ENCODE results near the gene SNED1. TPM values are rescaled to one million over a fixed set of nuclear protein-coding genes. Genes with fewer than 3 reads are reported as not detected.
A peak's percentile ranks its signal among the peaks of the same experiment; 100 is the strongest.

The SNED1 gene
- total RNA-seq, 2 donors from 2014 or later = 0.66 to 4.5 TPM

GRCh38 chr2:240983361-240983995 is 14.9 kb upstream of the SNED1 start:
- H3K9me3 ChIP-seq (ENCODE audit: control insufficient read depth, low read length) = no peaks in the 10 kb centered on the region
- H3K4me1 Mint-ChIP-seq = no peaks in the 10 kb centered on the region
- no peaks in the 10 kb centered on the region for H3K36me3 Mint-ChIP-seq (ENCODE audit: low read depth)
- no peak overlapping the region for H3K27ac Mint-ChIP-seq
- TF ChIP-seq CTCF (conservative IDR thresholded peaks at IDR 0.05) = peak; percentile 90
- no peaks in the 10 kb centered on the region for H3K4me1 ChIP-seq (ENCODE audit: control insufficient read depth, insufficient read depth, low read length)
- H3K9me3 Mint-ChIP-seq = no peaks in the 10 kb centered on the region
- H3K4me3 Mint-ChIP-seq = no peak overlapping the region
- H3K36me3 ChIP-seq (ENCODE audit: control insufficient read depth, insufficient read depth, low read length) = no peaks in the 10 kb centered on the region
- DNase-seq = peak; percentile 93
- no peak overlapping the region for H3K27ac ChIP-seq (ENCODE audit: low read depth, low read length)
- WGBS, 2 experiments (ENCODE audit: insufficient coverage in 1 of 2, insufficient read length in 1 of 2) = 13 to 19% methylated on average over 27 to 45 of the region's 45 CpGs
- H3K4me3 ChIP-seq (ENCODE audit: low read length) = no peak overlapping the region
- peaks cover 20% of the 10 kb centered on the region for H3K27me3 Mint-ChIP-seq (ENCODE audit: insufficient read depth)
- H3K9ac ChIP-seq (ENCODE audit: extremely low read depth, low read length, poor library complexity, severe bottlenecking) = no peak overlapping the region
- H3K27me3 ChIP-seq (ENCODE audit: control insufficient read depth, insufficient read depth, low read length, poor library complexity, severe bottlenecking) = peaks cover 27% of the 10 kb centered on the region

GRCh38 chr2:240983996-240984498 is 14.4 kb upstream of the SNED1 start:
- TF ChIP-seq CTCF (conservative IDR thresholded peaks at IDR 0.05) = no peak
- Histone ChIP-seq H3K9ac (ENCODE audit: extremely low read depth, low read length, poor library complexity, severe bottlenecking) (no peak overlapping the region), H3K4me1 (ENCODE audit: control insufficient read depth, insufficient read depth, low read length) (no peaks in the 10 kb centered on the region), H3K9me3 (ENCODE audit: control insufficient read depth, low read length) (no peaks in the 10 kb centered on the region), H3K4me3 (ENCODE audit: low read length) (no peak overlapping the region), H3K27me3 (ENCODE audit: control insufficient read depth, insufficient read depth, low read length, poor library complexity, severe bottlenecking) (peaks cover 27% of the 10 kb centered on the region), H3K27ac (ENCODE audit: low read depth, low read length) (no peak overlapping the region), H3K36me3 (ENCODE audit: control insufficient read depth, insufficient read depth, low read length) (no peaks in the 10 kb centered on the region)
- Mint-ChIP-seq H3K4me1 (no peaks in the 10 kb centered on the region), H3K9me3 (no peaks in the 10 kb centered on the region), H3K4me3 (no peak overlapping the region), H3K36me3 (ENCODE audit: low read depth) (no peaks in the 10 kb centered on the region), H3K27ac (no peak overlapping the region), H3K27me3 (ENCODE audit: insufficient read depth) (peaks cover 20% of the 10 kb centered on the region)
- 87 to 89% methylated on average over 6 to 18 of the region's 18 CpGs for WGBS, 2 experiments (ENCODE audit: insufficient coverage in 1 of 2, insufficient read length in 1 of 2)
- DNase-seq = no peak

GRCh38 chr2:240985881-240986786 is 12.3 kb upstream of the SNED1 start:
- H3K27ac Mint-ChIP-seq = no peak overlapping the region
- no peaks in the 10 kb centered on the region for H3K9me3 Mint-ChIP-seq
- peaks cover 18% of the 10 kb centered on the region for H3K27me3 Mint-ChIP-seq (ENCODE audit: insufficient read depth)
- no peak for DNase-seq
- Histone ChIP-seq H3K9ac (ENCODE audit: extremely low read depth, low read length, poor library complexity, severe bottlenecking) (no peak overlapping the region), H3K9me3 (ENCODE audit: control insufficient read depth, low read length) (no peaks in the 10 kb centered on the region), H3K36me3 (ENCODE audit: control insufficient read depth, insufficient read depth, low read length) (no peaks in the 10 kb centered on the region), H3K27ac (ENCODE audit: low read depth, low read length) (no peak overlapping the region), H3K4me3 (ENCODE audit: low read length) (no peak overlapping the region), H3K27me3 (ENCODE audit: control insufficient read depth, insufficient read depth, low read length, poor library complexity, severe bottlenecking) (peaks cover 26% of the 10 kb centered on the region), H3K4me1 (ENCODE audit: control insufficient read depth, insufficient read depth, low read length) (no peaks in the 10 kb centered on the region)
- no peak for TF ChIP-seq CTCF (conservative IDR thresholded peaks at IDR 0.05)
- H3K4me3 Mint-ChIP-seq = no peak overlapping the region
- 79 to 86% methylated on average over 7 to 20 of the region's 20 CpGs for WGBS, 2 experiments (ENCODE audit: insufficient coverage in 1 of 2, insufficient read length in 1 of 2)
- no peaks in the 10 kb centered on the region for H3K36me3 Mint-ChIP-seq (ENCODE audit: low read depth)
- H3K4me1 Mint-ChIP-seq = no peaks in the 10 kb centered on the region
